Lower lobe of right lung (tissue), 2 donors: ENCODE measurements around the gene ZNF219. TPM values are rescaled to one million over a fixed set of nuclear protein-coding genes. Genes with fewer than 3 reads are reported as not detected.

Source experiments
- ATAC-seq, 2 donors: fragments of 200-7000 bp; cut with Tn5 transposase; one replicate each; pipeline ENCODE4 v1.9.1; 2020 to 2022; ENCODE audit warnings: mild to moderate bottlenecking in 2 of 2, moderate library complexity in 2 of 2
- DNase-seq: peaks from one replicate; pipeline ENCODE4 v3.0.0-alpha.2; 2020
- H3K27ac ChIP-seq: fragments of 200-600 bp; one replicate; pipeline ENCODE4 v1.8.0; 2022
- H3K27me3 ChIP-seq: fragments of 200-600 bp; one replicate; pipeline ENCODE4 v1.8.0; 2022; ENCODE audit warnings: low read depth
- H3K36me3 ChIP-seq: fragments of 200-600 bp; one replicate; pipeline ENCODE4 v1.8.0; 2022; ENCODE audit warnings: mild to moderate bottlenecking
- H3K4me1 ChIP-seq: fragments of 200-600 bp; one replicate; pipeline ENCODE4 v1.8.0; 2022
- H3K4me3 ChIP-seq: fragments of 200-600 bp; one replicate; pipeline ENCODE4 v1.8.0; 2022; ENCODE audit warnings: mild to moderate bottlenecking
- H3K9me3 ChIP-seq: fragments of 200-600 bp; one replicate; pipeline ENCODE4 v1.8.0; 2022
- CTCF ChIP-seq: fragments of 200-600 bp; IDR thresholded peaks from one replicate; pipeline ENCODE4 v1.8.0; 2022; ENCODE audit warnings: antibody characterized with exemption, mild to moderate bottlenecking
- intact Hi-C: fragments of 100-400 bp; cut with DNase I; formaldehyde crosslinking; loops from one replicate; pipeline ENCODE4 v1.11.0; 2022
- total RNA-seq: library from RNA; stranded (reverse); fragmentation: NEBNext Ultra II Directional; extraction: Animal tissue kit (Norgen Biotek cat#: 25700); gene quantifications from one replicate; pipeline ENCODE4 v1.2.1, GENCODE V29; 2021
- donor health status: DM: no; HTN: yes; CAD: no; lungs with severe emphysema.

Gene ZNF219
- total RNA-seq, 1 donor from 2014 or later, result 46.1 TPM

GRCh38 chr14:21101802-21102413 is 3.5 kb upstream of the ZNF219 start:
- Histone ChIP-seq H3K4me1 (peaks cover 46% of the 10 kb centered on the region), H3K9me3 (no peaks in the 10 kb centered on the region), H3K4me3 (no peak overlapping the region), H3K27me3 (no peaks in the 10 kb centered on the region), H3K27ac (no peak overlapping the region), H3K36me3 (no peaks in the 10 kb centered on the region)
- no peak for ATAC-seq
- intact Hi-C loops, result no loop called here
- TF ChIP-seq CTCF, result no peak
- DNase-seq, result no peak

GRCh38 chr14:21100931-21101330 is 2.5 kb upstream of the ZNF219 start, which contains the start of gene TMEM253:
TSS of gene TMEM253 (plus strand) at chr14:21101066. CDS start at chr14:21101344, 278 bp downstream.
- intact Hi-C loops, result no loop called here
- Histone ChIP-seq H3K36me3 (no peaks in the 10 kb centered on the region), H3K27me3 (no peaks in the 10 kb centered on the region), H3K9me3 (no peaks in the 10 kb centered on the region), H3K4me3 (no peak within 1 kb of the TSS), H3K4me1 (peaks cover 36% of the 10 kb centered on the region), H3K27ac (no peak within 1 kb of the TSS)
- ATAC-seq (no peak), DNase-seq (no peak)
- TF ChIP-seq CTCF, result no peak

DNA sequence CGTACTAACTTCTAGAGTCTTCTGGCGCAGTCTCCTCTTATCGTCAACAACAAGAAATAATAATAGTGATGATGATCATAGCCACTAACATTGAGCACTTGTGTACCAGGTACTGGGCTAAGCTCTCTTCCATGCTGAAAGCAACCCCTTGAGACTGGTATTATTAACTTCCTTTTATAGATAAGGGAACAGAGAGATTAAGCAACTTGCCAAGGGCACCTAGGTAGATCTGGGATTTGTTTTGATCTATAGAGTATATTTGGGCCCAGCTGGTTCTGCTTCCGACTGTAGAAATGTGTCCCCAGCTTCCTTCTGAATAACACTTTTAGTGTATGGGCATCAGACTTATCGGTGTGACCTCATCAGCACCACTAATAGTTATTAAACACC is 1.1 kb upstream of the ZNF219 start:
- peak overlapping the region; percentile 83 for H3K27ac ChIP-seq
- H3K36me3 ChIP-seq, result no peaks in the 10 kb centered on the region
- intact Hi-C loops, result loop anchor here (5.0 kb wide), 1 partner anchor 77 kb away; no protein-coding TSS in a partner anchor
- DNase-seq (no peak), ATAC-seq (no peak)
- peaks cover 30% of the 10 kb centered on the region for H3K4me1 ChIP-seq
- peak overlapping the region; percentile 62 for H3K4me3 ChIP-seq
- no peaks in the 10 kb centered on the region for H3K27me3 ChIP-seq
- no peaks in the 10 kb centered on the region for H3K9me3 ChIP-seq
- no peak for TF ChIP-seq CTCF

DNA sequence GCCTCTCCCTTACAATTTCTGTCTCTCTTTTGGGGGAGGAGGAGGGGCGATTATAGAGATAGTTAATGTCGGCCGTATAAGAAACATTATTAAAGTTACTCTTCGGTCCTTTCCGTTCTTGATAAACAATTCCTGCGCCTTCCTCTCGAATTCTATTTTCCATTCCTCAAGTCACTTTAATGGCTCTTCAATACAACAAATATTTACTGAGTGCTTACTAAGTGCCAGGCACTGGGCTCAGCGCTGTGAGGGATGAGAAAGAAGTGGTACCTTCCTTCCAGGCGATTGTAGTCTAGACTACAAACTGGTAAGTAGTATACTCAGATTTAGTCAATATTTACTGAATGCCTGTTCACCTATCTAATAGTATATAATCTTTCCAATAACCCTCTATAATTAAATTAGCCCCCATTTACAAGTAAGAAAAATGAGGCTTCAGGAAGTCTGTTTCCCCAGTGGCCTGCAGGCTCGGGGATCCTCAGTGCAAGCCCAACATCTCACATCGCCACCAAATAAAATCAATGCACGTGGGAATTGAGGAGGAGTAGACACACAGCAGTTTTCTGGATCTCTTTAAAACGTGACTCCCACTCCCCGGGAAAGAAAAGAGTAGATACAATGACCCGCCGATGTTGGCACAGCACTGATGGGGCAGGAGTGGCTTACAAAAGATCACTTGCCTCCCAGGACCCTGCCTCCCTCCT is 589 bp upstream of the ZNF219 start:
- intact Hi-C loops, result loop anchor here (5.0 kb wide), 1 partner anchor 77 kb away; no protein-coding TSS in a partner anchor
- ATAC-seq, result peak in 1 of 2 donors; percentile 20

GRCh38 chr14:21097636-21098075 is 799 bp downstream of the ZNF219 start:
- Histone ChIP-seq H3K27ac (peak overlapping the region; percentile 75), H3K27me3 (no peaks in the 10 kb centered on the region), H3K4me1 (peaks cover 26% of the 10 kb centered on the region), H3K4me3 (peak overlapping the region; percentile 50), H3K36me3 (peaks cover 10% of the 10 kb centered on the region), H3K9me3 (no peaks in the 10 kb centered on the region)
- intact Hi-C loops, result loop anchor here (5.0 kb wide), 1 partner anchor 75 kb away; no protein-coding TSS in a partner anchor
- ATAC-seq, result peak; percentile 6 to 27
- peak; percentile 64 for DNase-seq
- TF ChIP-seq CTCF, result no peak

More for the DNA sequence above, 589 bp upstream of the ZNF219 start:
- peak overlapping the region; percentile 62 for H3K4me3 ChIP-seq
- no peaks in the 10 kb centered on the region for H3K27me3 ChIP-seq
- H3K4me1 ChIP-seq, result peaks cover 30% of the 10 kb centered on the region
- DNase-seq, result no peak
- no peaks in the 10 kb centered on the region for H3K36me3 ChIP-seq
- no peak for TF ChIP-seq CTCF
- H3K9me3 ChIP-seq, result no peaks in the 10 kb centered on the region
- peak overlapping the region; percentile 83 for H3K27ac ChIP-seq
